ENCODE data around the gene AK9.
"Not testable (repeated sequence)": the region's sequence is repeated elsewhere in the genome, so short reads cannot be mapped to it uniquely, and the experiment has no call there.

The AK9 gene

DNA sequence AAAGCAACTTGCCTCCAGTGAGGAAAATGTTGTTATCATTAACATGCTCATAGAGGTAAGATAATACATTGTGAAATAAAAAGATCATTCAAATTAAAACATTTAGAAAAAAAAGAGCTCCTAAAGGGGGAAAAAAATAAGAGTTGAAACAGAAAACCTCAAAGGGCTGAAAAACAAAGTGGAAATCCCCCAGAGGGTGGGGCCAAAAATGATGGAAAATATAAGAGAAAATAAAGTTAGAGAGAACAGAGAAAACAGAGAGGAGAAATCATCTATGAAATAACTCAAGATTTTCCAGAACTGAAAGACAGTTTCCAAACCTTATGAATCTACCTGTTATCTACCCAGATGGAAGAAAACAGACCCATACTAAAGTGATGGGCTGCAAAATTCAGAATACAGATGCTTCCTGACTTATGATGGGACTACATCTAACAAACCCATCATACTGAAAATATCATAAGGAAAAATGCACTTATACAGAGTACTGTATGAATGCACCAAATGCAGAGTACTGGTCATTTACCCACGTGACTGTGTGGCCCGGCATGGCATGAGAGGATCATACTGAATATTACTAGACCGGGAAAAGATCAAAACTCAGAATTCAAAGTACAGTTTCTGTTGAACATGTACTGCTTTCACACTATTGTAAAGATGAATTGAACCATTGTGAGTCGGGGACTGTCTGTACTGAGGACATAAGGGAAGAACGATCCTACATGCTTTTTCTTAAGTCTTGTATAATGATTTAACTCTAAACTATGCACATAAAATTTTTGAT is 212.0 kb downstream of the AK9 start:
- DNase-seq (ENCODE audit: low spot score): no peak

DNA sequence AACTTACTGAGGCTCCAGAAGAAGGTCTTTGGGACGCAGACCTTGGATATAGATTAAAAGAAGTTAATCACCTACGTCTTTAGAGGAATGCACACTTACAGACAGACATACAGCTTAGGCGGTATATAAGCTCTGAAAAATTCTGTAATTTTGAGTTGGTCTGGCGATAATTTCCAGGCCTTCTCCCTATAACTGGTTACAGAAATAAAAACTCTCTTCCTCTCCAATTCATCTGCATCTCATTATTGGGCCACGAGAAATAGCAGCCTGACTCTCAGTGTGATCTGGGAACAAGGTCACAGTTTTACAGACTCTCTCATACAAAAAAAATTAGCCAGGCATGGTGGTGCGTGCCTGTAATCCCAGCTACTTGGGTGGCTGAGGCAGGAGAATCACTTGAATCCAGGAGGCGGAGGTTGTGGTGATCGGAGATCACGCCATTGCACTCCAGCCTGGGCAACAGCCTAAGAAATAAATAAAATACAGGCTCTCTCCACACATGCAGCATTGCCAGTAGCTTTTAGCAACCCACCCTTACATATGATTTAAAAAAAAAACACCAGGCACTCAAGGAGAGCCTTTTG is 212.7 kb downstream of the AK9 start:
- no peak for DNase-seq (ENCODE audit: low spot score)

DNA sequence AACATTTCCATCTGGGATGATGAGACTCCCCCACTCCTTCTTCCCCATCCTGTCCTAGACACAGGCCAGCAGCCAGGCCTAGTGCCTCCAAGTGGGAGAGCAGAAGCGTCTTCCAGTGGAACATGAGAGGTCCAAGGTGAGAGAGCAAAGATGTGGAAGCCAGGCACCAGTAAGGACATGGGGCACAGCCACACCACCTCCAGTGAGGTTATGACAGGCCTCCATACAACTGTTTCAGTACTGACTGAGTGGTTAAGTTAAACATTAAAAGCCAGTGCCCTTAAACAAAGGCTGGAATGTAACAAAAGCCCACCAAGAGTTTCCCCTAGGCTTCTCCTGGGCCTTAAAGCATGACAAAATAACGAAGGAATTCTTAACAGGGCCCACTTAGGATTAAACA is 213.3 kb downstream of the AK9 start:
- DNase-seq (ENCODE audit: low spot score): no peak

DNA sequence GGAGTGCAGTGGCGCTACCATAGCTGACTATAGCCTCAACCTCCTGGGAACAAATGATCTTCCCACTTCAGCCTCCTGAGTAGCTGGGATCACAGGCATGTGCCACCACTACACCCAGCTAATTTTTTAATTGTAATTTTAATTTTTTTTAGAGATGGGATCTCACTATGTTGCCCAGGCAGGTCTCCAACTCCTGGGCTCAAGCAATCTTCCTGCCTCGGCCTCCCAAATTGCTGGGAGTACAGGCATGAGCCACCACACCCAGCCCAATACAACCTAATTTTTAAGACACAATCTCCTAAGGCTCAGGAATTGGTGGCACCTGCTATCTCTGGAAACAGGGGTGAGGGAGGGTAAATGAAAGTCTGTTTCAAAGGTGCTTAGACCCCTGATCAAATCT is 213.8 kb downstream of the AK9 start:
- no peak for DNase-seq (ENCODE audit: low spot score)

DNA sequence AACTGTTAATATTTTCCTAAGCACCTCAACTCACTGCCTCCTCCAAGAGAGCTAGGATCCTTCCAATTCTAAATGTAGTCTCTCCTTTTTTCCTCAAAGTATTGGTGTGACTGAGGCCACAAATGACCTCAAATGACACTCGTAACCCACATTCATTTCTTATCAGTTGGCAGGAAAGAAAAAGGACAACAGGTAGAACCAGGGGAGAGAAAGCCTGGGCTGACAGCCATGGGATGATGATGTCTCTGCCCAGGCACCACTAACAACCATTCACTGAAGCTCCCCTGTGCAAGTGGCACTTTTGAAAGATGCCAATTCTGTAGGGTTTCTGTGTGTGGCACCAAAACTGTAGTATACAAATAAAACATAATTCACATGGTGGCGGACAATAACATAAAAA is 215.4 kb downstream of the AK9 start:
- no peak for DNase-seq (ENCODE audit: low spot score)

DNA sequence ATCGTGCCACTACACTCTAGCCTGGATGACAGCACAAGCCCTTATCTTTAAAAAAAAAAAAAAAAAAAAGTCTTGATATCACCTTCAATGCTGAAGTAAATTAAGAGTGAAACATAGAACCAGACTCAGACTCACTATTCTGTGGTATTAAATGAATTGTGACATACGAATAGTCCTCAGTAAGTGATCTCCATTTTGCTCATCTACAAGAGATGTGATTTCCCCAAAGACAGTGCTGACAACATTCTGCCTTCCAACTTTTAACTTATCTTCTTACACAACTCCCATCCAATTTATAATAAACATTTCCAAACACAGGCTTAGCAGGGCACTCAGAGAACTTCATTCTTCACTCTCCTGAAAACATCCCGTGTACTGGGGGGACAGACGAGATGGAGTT is 216.0 kb downstream of the AK9 start:
- DNase-seq (ENCODE audit: low spot score): no peak

DNA sequence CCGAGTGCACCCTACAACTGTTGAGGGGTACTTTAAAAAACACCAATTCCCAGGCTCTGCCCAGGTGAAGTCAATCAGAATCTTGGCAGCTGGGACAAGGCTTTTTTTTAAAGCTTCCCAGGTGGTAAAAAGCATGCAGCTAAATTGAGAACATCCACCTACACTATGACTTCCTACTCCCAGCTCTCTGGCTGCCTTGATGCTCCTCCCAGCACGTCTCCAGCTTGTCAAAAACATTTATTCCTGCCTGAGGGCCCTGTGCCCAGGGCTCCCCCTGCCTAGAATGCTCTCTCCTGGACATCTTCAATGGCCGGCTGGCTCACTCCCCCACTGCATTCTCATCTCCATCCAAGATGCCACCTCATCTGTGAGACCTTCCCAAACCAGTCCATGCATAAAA is 217.9 kb downstream of the AK9 start:
- no peak for DNase-seq (ENCODE audit: low spot score)

DNA sequence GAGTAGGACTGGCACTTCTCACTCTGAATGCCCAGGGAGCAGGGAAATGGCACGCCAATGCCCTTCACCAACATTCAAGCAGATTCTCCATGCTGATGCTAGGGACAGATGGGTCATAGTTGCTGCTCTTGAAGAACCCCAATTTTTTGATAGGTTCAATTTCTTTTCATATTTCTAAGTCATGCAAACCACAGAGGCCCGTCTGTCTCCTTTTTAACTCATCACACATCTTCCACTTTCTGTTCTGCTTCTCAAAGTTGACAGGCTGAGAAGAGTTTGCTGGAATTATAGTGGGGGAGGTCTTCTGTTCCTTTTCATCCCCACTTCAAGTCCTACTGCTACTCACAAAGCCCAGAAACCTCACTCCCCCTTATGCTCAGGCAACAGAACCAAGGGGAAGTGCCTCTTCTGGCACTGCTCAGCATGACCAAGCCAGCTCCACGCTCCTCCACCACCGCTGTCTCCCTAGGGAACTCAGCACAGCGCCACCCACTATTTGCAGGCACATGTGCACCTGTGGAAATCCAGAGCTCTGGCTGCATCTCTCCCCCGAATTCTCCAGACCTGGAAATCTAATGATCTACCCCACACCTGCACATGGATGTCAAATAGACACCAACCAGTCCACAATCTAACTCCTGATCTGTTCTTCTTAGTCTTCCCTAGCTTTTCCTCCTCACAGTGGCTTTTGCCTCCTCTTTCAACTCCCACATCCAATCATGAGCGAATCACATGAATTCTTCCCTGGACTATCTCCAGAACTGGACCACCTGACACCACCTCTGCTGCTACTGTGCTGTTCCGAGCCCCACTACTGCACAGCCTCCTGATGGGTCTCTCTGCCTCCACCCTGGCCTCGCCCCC is 218.6 kb downstream of the AK9 start:
- DNase-seq (ENCODE audit: low spot score): no peak

DNA sequence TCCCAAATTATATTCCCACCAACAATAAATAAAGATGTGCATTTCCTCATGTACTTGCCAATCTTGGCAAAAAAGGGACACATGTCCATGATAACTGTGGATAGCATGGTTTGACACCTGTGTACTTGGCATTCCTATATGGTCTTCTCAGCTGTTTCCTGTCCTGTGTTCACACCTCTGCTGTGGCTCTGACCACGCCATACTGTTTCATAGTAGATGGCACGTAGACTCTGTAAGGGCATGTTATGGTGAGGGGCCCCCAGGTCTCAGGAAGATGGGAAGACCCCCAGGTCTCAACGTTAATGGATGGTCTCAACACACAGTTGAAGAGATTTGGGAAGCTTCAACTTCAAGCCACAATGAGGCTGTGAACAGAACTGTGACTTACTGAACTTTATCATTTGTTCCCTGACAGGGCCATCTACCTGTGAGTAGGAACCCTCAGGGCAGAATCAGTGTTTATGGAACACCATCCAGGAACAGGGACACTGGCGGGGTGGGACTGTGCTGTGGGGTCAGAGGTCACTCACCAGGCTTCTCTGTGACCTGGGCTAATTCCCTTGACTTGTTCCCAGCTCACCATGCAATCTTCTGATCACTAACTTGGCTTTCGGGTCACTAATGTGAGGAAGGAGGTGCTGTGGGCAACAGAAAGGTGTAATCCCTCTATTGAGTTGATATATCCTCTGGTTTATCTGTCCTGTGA is 219.7 kb downstream of the AK9 start:
- DNase-seq (ENCODE audit: low spot score): no peak

DNA sequence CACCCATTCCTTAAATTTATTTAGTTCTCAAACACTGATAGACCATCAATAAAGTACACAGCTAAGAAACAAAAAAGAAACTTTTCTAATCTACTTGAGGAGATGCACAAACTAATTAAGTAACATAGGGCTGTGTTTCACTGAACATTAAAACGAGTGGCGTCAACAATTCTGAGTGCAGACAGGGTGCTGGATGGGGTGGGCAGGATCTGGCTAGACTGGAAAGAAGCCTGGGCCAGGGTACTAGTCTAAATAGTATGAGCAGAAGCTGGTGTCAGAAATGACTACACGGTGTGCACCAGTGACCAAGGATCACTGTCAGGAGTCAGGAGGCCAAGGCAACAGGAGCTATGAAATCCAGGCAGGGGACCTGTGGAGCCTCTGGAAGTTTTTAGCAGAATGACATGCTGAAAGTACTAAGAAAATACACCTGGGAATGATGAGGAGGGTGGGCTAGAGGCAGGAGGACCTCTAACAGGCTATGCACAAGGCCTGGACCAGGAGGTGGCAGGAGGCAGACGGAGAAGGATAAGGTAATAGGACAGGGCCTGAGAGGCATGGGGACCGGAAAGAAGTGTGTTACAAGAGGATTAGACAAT is 221.3 kb downstream of the AK9 start:
- no peak for DNase-seq (ENCODE audit: low spot score)

DNA sequence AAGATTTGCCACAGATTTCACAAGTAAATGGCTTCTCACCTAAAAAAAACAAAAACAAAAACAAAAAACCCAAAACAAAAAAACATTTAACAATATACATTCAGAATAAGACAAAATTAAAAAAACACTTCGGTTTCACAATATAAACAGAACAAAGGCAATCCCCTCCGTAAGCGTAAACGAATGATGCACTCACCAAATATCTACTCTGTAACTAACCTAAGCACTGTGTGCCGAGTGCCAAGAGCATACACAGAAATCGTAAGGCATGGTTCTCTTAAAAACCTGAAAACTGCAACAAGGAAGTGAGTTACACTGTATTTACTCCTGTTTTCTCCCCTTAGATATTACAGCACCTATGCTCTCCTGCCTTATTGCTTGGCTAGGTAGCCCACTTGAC is 223.3 kb downstream of the AK9 start:
- DNase-seq (ENCODE audit: low spot score): no peak

DNA sequence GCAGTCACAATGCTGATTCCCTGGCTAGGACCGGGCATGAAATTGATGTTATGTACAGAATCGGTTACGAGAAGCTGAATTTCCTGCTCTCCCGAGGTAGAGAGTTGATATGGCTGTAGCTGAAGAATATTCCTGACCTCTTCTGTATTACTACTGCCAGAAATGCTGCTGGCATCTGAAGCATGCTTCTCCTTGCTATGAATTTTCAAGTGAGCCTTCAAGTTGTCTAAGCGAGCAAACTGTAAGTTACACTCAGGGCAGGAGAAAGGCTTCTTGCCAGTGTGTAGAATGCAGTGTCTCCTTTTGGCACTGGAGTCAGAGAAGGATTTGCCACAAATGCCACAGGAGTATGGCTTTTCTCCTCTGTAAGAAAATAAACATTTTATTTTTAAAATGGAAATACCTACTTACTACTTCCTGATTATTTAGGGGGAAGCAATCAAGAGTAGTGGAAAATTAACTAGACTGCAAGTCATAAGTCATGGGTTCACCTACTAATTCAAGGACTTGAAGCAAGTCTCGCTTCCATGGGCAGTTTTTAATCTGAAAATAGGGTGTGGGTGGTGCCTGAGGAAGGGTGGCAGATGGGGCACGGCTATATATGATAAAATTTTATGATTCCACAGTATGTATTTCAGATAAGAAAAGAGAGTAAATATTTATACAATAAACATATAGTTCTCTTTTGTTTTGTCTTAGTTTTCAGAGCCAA is 224.6 kb downstream of the AK9 start:
- DNase-seq (ENCODE audit: low spot score): no peak

DNA sequence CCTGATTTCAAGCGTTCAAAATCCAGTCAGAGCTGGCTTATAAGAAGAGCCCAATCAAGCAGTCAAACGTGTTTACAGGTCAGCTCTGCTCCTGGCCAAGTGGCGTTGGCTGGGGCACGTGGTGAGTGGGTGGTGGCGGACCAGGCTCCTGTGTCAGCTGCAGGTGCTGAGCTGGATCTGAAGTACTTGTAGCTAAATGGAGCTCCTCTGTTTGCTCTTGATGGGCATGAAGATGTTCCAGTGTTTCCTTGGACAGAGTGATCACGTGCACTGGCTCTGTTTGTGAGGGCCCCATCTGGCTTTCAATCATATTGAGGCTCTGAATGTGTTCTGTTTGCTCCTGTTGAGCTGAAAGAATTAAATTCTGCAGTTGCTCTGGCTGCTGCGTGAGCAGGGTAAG is 225.2 kb downstream of the AK9 start:
- DNase-seq (ENCODE audit: low spot score): peak; percentile 90

DNA sequence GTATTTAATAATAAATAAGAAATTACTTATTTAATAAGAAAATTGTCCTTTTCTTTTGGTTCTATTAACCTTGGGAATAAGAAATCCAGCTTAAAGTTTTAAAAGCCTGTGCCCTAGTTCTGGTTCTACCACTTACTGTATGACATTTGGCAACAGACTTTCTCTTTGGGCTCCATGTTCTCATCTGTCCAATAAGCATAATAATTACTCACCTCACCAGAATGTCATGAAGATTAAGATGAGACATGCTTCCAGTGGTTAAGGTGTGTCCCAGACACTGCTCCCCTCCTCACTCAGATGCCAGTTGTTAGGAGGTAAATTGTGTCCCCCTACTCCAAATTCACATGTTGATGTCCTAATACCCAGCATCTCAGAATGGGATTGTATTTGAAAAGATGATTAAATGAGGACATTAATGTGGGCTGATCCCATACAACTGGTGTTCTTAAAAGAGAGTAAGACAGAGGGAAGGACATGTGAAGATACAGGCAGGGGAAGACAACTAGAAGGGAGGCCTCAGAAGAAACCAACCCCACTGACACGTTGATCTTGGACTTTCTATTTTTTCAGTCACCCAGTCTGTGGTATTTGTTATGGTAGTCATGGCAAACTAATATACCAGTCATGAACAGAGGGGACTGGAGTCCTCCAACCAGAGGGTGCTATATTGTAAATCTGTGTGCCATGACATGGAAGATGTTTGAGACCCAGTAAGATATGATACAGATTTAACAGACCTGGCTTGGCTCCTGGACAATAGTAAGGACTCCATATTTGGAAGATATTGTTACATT is 229.1 kb downstream of the AK9 start:
- no peak for DNase-seq (ENCODE audit: low spot score)

DNA sequence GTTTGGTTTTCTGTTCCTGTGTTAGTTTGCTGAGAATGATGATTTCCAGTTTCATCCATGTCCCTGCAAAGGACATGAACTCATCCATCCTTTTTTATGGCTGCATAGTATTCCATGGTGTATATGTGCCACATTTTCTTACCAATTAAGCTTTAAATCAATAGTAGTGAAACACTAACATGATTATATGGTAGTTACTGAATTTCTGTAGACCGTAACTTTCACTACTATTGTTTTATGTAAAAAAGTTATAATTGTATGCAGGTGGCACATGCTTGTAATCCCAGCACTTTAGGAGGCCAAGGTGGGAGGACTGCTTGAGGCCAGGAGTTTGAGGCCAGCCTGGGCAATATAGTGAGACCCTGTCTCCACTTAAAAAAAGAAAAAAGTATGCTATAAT is 229.8 kb downstream of the AK9 start:
- DNase-seq (ENCODE audit: low spot score): not testable (repeated sequence)

DNA sequence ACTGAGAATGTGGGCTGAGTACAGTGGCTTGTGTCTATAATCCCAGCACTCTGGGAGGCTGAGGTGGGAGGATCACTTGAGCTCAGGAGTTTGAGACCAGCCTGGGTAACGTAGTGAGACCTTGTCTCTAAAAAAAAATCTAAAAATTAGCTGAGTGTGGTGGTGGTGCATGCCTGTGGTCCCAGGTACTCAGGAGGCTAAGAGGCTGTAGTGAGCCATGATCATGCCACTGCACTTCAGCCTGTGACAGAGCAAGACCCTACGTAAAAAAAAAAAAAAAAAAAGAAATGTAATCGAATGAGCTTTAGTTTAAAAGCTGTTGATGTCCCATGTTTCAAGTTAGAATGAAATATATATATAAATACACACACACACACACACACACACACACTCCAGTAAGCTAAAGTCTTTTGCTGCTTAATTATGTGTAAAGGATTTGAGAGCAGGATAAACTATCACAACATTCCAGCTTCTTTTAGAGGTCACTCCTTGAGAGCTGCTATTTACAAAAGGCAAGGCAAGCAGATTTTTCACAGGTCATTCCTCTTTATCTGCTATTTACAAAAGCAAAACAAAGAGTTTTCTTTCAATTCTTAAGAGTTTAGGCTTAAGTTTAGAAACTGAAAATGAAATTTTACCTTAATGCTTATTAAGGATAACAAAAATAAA is 230.7 kb downstream of the AK9 start:
- no peak for DNase-seq (ENCODE audit: low spot score)

DNA sequence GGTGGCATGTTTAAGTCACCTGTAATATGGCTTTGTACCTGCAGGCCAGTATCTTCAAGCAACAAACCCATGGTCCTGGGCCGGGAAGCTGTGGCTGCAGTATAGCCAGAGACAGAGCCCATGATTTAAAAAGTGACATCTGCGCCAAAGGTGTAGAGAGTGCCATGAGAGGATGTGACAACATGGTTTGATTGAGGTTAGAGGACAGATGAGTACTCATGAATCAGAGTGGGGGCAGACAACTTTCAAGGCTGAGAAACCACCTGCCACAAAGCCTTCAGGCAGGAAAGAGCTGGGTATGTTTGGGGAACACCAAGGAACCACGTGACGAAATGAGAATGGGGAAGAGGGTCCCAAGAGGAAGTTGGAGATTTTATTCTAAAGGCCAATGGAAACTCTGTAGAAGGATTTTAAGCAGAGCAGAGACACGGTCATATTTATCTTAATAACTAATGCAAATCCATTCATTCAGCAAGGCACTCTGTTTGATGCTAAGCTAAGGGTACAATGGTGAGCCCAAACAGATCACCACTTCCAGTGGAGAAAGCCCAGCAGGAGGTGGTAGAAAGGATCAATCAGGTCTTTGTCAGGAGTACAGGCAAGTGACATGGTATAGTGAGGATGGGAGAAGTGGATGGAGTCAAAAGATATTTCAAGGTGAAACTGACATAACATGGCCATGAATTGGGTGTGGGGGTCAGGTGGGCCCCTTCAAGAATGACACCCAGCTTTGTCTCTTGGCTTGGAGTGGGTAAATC is 232.0 kb downstream of the AK9 start:
- DNase-seq (ENCODE audit: low spot score): peak; percentile 76

DNA sequence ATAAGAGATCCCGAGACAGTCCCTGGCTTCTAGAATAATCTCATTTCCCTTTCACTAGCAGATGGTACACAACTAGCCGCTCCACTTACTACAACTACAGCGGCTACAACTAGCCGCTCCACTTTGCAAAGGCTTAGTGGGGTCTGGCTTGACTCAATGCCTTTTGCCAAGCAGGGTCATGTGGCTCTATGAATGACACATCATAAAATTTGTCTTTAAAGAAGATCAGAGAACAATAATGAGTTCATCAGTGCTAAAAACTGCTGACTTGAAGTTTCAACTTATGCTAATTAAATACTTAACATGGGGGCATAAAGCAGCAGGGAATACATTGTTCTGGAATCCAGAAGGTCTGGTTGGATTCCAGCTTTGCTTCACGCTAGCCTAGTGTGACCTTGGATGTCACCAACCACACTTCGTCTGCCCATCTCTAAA is 233.4 kb downstream of the AK9 start:
- no peak for DNase-seq (ENCODE audit: low spot score)
